HG03521 (cell line): ENCODE measurements around the gene BOLL.
"Not testable (repeated sequence)": the region's sequence is repeated elsewhere in the genome, so short reads cannot be mapped to it uniquely, and the experiment has no call there.

Experiments
- ATAC-seq: cut with Tn5 transposase; IDR thresholded peaks from one replicate; pipeline ENCODE4 v1.9.1; 2021; ENCODE audit warnings: mild to moderate bottlenecking, moderate library complexity; ENCODE audit not compliant: unreplicated experiment

BOLL gene

GRCh38 chr2:197799068-197799467 is 13.9 kb upstream of the BOLL start:
- ATAC-seq, result no peak

- ATAC-seq, result no peak
Observed at GRCh38 chr2:197798187-197798586, 13.1 kb upstream of the BOLL start.

GRCh38 chr2:197795277-197795676 is 10.2 kb upstream of the BOLL start:
- ATAC-seq, result no peak

- ATAC-seq, result no peak
Observed at GRCh38 chr2:197793456-197793855, 8.3 kb upstream of the BOLL start.

- peak; percentile 76 for ATAC-seq
Observed at GRCh38 chr2:197786010-197786877, 1.1 kb upstream of the BOLL start.

- ATAC-seq, result no peak
Observed at GRCh38 chr2:197782126-197782525, 3.0 kb downstream of the BOLL start.

- no peak for ATAC-seq
Observed at GRCh38 chr2:197779261-197779660, 5.9 kb downstream of the BOLL start.

- ATAC-seq, result no peak
Observed at GRCh38 chr2:197777823-197778407, 7.2 kb downstream of the BOLL start.

- ATAC-seq, result no peak
Observed at GRCh38 chr2:197760293-197760657, 24.8 kb downstream of the BOLL start.

GRCh38 chr2:197759625-197760292 is 25.4 kb downstream of the BOLL start:
- no peak for ATAC-seq

- ATAC-seq, result no peak
Observed at GRCh38 chr2:197759013-197759412, 26.1 kb downstream of the BOLL start.

- ATAC-seq, result no peak
Observed at GRCh38 chr2:197740200-197740599, 44.9 kb downstream of the BOLL start.

- not testable (repeated sequence) for ATAC-seq
Observed at GRCh38 chr2:197728555-197729544, 56.3 kb downstream of the BOLL start.

GRCh38 chr2:197727011-197727410 is 58.1 kb downstream of the BOLL start:
- no peak for ATAC-seq

GRCh38 chr2:197717863-197718262 is 67.3 kb downstream of the BOLL start:
- no peak for ATAC-seq

GRCh38 chr2:197713271-197713670 is 71.8 kb downstream of the BOLL start:
- no peak for ATAC-seq

- ATAC-seq, result no peak
Observed at GRCh38 chr2:197711578-197711977, 73.5 kb downstream of the BOLL start.

GRCh38 chr2:197710424-197711042 is 74.6 kb downstream of the BOLL start:
- ATAC-seq, result peak; percentile 86

- ATAC-seq, result not testable (repeated sequence)
Observed at GRCh38 chr2:197709140-197709539, 76.0 kb downstream of the BOLL start.

- no peak for ATAC-seq
Observed at GRCh38 chr2:197708331-197708730, 76.8 kb downstream of the BOLL start.
